Muscle of leg (tissue), 11 donors: ENCODE data around the gene KNDC1. TPM values are rescaled to one million over a fixed set of nuclear protein-coding genes. Genes with fewer than 3 reads are reported as not detected.

Experiments used
- DNase-seq: peaks from one replicate; pipeline ENCODE4 v3.0.0; 2013
- H3K27ac ChIP-seq: one replicate; pipeline ENCODE4 v1.5.1; 2013; ENCODE audit warnings: mild to moderate bottlenecking, low read length, control low read depth
- H3K27me3 ChIP-seq: one replicate; pipeline ENCODE4 v1.6.1; 2013; ENCODE audit warnings: low read length; ENCODE audit not compliant: control insufficient read depth, insufficient read depth
- H3K36me3 ChIP-seq: one replicate; pipeline ENCODE4 v1.6.1; 2013; ENCODE audit warnings: low read length; ENCODE audit not compliant: control insufficient read depth, insufficient read depth
- H3K4me1 ChIP-seq: one replicate; pipeline ENCODE4 v1.6.1; 2013; ENCODE audit warnings: low read length; ENCODE audit not compliant: control insufficient read depth, insufficient read depth
- H3K4me3 ChIP-seq: one replicate; pipeline ENCODE4 v1.5.1; 2013; ENCODE audit warnings: low read length, control low read depth
- H3K9me3 ChIP-seq: replicated peaks from 2 replicates; pipeline ENCODE4 v1.6.1; 2013; ENCODE audit warnings: low read depth, low read length; ENCODE audit not compliant: control insufficient read depth
- WGBS: methylation state at CpG from one replicate; pipeline ENCODE4 v1.1.5; 2013; ENCODE audit warnings: missing lambda C conversion rate; ENCODE audit not compliant: insufficient coverage; 5-methylcytosine and 5-hydroxymethylcytosine counted together
- polyA plus RNA-seq, 8 donors: library from polyadenylated mRNA; unstranded; fragments of 120-200 nt; gene quantifications; one replicate each; pipeline versions ENCODE4 v1.2.1 to v1.2.3, GENCODE V29; 2013; ENCODE audit warnings: inconsistent platforms in 1 of 8, low replicate concordance in 1 of 8; ENCODE audit not compliant: insufficient read length in 8 of 8, insufficient read depth in 1 of 8
- total RNA-seq: library from RNA; stranded (reverse); fragments of 120-200 nt; gene quantifications from one replicate; pipeline ENCODE4 v1.2.4, GENCODE V29; 2013

Gene KNDC1
- total and polyA plus RNA-seq, 9 donors: 1.5 to 9.8 (median 4.4) TPM

GRCh38 chr10:133154411-133154810 is 5.6 kb upstream of the KNDC1 start:
- Histone ChIP-seq H3K9me3 (no peaks in the 10 kb centered on the region), H3K4me1 (peaks cover 9% of the 10 kb centered on the region), H3K4me3 (no peak overlapping the region), H3K27me3 (peaks cover 32% of the 10 kb centered on the region), H3K36me3 (no peaks in the 10 kb centered on the region), H3K27ac (no peak overlapping the region)
- DNase-seq: no peak
- 10% methylated on average over 2 of the region's 4 CpGs for WGBS

GRCh38 chr10:133154996-133155778 is 4.8 kb upstream of the KNDC1 start:
- DNase-seq: no peak
- H3K9me3 ChIP-seq: no peaks in the 10 kb centered on the region
- no peak overlapping the region for H3K27ac ChIP-seq
- no peaks in the 10 kb centered on the region for H3K36me3 ChIP-seq
- peaks cover 35% of the 10 kb centered on the region for H3K27me3 ChIP-seq
- no peak overlapping the region for H3K4me3 ChIP-seq
- H3K4me1 ChIP-seq: peaks cover 12% of the 10 kb centered on the region
- WGBS: 89% methylated on average over 22 of the region's 30 CpGs

GRCh38 chr10:133156674-133157579 is 3.1 kb upstream of the KNDC1 start:
- Histone ChIP-seq H3K4me1 (peaks cover 26% of the 10 kb centered on the region), H3K4me3 (no peak overlapping the region), H3K9me3 (no peaks in the 10 kb centered on the region), H3K36me3 (no peaks in the 10 kb centered on the region), H3K27ac (no peak overlapping the region), H3K27me3 (peaks cover 38% of the 10 kb centered on the region)
- DNase-seq: no peak
- 78% methylated on average over 8 of the region's 24 CpGs for WGBS

GRCh38 chr10:133157662-133158436 is 2.2 kb upstream of the KNDC1 start:
- Histone ChIP-seq H3K4me1 (peaks cover 30% of the 10 kb centered on the region), H3K27ac (no peak overlapping the region), H3K27me3 (peaks cover 45% of the 10 kb centered on the region), H3K9me3 (no peaks in the 10 kb centered on the region), H3K4me3 (no peak overlapping the region), H3K36me3 (no peaks in the 10 kb centered on the region)
- WGBS: 66% methylated on average over 33 of the region's 34 CpGs
- no peak for DNase-seq

GRCh38 chr10:133158437-133158755 is 1.6 kb upstream of the KNDC1 start:
- Histone ChIP-seq H3K36me3 (no peaks in the 10 kb centered on the region), H3K4me1 (peaks cover 36% of the 10 kb centered on the region), H3K27ac (peak overlapping the region; percentile 9), H3K27me3 (peaks cover 50% of the 10 kb centered on the region), H3K9me3 (no peaks in the 10 kb centered on the region), H3K4me3 (no peak overlapping the region)
- no peak for DNase-seq
- WGBS: 49% methylated on average over 12 of the region's 12 CpGs

GRCh38 chr10:133158756-133159610 is 1.0 kb upstream of the KNDC1 start:
- no peaks in the 10 kb centered on the region for H3K36me3 ChIP-seq
- peaks cover 42% of the 10 kb centered on the region for H3K4me1 ChIP-seq
- DNase-seq: peak; percentile 60
- H3K27me3 ChIP-seq: peaks cover 52% of the 10 kb centered on the region
- no peak overlapping the region for H3K4me3 ChIP-seq
- 55% methylated on average over 17 of the region's 23 CpGs for WGBS
- H3K27ac ChIP-seq: peak overlapping the region; percentile 59
- no peaks in the 10 kb centered on the region for H3K9me3 ChIP-seq

- Histone ChIP-seq H3K9me3 (no peaks in the 10 kb centered on the region), H3K27me3 (peaks cover 55% of the 10 kb centered on the region), H3K4me1 (peaks cover 47% of the 10 kb centered on the region), H3K4me3 (no peak overlapping the region), H3K27ac (peak overlapping the region; percentile 59), H3K36me3 (no peaks in the 10 kb centered on the region)
- DNase-seq: no peak
- 13% methylated on average over 6 of the region's 18 CpGs for WGBS
Measured at GRCh38 chr10:133159611-133159949, 439 bp upstream of the KNDC1 start.

- Histone ChIP-seq H3K9me3 (no peaks in the 10 kb centered on the region), H3K27ac (no peak overlapping the region), H3K4me3 (peak overlapping the region; percentile 43), H3K4me1 (peaks cover 52% of the 10 kb centered on the region), H3K36me3 (no peaks in the 10 kb centered on the region), H3K27me3 (peaks cover 59% of the 10 kb centered on the region)
- under 1% methylated on average over 22 of the region's 29 CpGs for WGBS
- no peak for DNase-seq
Measured at GRCh38 chr10:133160826-133161471, 930 bp downstream of the KNDC1 start.

GRCh38 chr10:133161486-133162109 is 1.6 kb downstream of the KNDC1 start:
- Histone ChIP-seq H3K4me3 (no peak overlapping the region), H3K27me3 (peaks cover 59% of the 10 kb centered on the region), H3K27ac (no peak overlapping the region), H3K36me3 (no peaks in the 10 kb centered on the region), H3K4me1 (peaks cover 53% of the 10 kb centered on the region), H3K9me3 (no peaks in the 10 kb centered on the region)
- no peak for DNase-seq
- 27% methylated on average over 23 of the region's 33 CpGs for WGBS
